NCI-H446 (cell line): ENCODE results near the gene COPS3.
"Not testable (repeated sequence)": the region's sequence is repeated elsewhere in the genome, so short reads cannot be mapped to it uniquely, and the experiment has no call there.

Experiments used
- DNase-seq, 2 experiments: peaks; one replicate each; lab custom pipeline; 2025; lab: John Stamatoyannopoulos, UW

COPS3 gene

DNA sequence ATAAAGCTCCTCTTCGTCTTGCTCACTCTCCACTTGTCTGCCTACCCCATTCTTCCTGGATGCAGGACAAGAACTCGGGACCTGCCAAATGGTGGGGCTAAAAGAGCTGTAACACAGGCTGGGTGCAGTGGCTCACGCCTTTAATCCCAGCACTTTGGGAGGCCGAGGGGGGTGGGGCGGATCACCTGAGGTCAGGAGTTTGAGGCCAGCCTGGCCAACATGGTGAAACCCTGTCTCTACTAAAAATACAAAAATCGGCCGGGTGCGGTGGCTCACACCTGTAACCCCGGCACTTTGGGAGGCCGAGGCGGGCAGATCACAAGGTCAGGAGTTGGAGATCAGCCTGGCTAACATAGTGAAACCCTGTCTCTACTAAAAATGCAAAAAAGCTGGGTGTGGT lies 20.6 kb upstream of the COPS3 start:
- not testable (repeated sequence) for DNase-seq

DNA sequence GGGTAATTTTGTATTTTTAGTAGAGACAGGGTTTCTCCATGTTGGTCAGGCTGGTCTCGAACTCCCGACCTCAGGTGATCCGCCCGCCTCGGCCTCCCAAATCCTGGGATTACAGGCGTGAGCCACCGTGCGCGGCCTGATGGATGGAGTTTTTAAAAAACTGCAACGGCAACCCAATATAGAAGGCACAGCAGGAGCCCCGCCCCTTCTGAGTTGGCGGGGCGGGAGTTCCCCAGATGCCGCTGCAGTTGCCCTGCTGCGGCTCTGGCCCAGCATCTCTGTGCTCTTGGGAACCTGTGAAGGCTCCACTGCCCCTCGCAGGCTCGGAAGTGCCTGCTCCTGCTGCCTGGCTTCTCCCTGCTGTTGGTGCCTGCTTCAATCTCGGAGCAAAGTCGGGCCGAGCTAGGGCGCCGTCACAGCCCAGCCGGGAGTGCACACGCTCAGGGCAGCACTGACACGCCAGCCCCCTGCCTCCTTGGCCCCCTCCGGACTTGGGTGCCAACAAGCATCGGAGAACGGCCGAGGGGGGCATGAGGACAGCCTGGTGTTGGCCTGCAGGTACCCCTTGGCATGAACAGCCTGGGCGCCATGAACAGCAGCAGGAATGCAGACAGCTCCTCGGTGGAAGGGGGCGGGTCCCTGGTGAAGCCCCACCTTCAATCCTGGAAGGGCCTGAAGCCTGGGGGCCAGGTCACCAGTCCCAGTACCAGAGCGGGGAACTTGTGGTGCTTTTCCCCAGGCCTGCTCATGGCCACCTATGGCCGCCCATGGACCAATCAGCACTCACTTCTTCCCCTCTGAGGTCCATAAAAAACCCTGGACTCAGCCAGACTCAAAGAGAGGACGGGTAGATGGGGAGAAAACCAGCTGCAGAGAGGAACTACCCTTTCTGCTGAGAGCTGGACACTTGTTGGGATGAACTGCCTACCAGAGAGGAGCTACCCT lies 19.9 kb upstream of the COPS3 start:
- DNase-seq = no peak

DNA sequence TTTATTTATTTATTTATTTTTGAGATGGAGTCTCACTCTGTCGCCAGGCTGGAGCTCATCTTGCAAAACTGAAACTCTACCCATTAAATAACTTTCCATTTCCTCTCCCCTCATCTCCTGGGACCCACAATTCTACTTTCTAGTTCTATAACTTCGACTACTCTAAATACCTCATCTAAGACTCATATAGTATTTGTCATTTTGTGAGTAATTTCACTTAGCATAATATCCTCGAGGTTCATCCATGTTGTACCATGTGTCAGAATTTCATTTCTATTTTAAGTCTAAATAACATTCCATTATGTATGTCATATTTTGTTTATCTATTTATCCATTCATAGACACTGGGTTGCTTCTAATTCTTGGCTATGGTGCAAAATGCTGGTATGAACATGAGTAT lies 17.1 kb upstream of the COPS3 start:
- DNase-seq = no peak

DNA sequence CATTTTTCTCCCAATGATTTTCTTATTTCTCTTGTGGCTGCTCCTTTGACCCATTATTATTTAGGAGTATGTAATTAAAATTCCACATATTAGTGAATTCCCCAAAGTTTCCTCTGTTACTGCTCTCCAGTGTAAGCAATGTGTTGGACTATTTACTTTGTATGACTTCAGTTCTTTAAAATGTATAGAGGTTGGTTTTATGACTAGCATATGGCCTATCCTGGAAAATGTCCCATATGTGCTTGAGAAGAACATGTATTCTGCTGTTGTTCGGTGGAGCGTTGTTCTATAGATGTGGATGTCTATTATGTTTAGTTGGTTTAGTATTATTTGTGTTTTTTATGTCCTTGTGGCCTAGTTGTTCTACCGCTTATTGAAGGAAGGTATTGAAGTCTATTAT lies 16.2 kb upstream of the COPS3 start:
- DNase-seq = peak in 1 of 2 experiments; percentile 45

DNA sequence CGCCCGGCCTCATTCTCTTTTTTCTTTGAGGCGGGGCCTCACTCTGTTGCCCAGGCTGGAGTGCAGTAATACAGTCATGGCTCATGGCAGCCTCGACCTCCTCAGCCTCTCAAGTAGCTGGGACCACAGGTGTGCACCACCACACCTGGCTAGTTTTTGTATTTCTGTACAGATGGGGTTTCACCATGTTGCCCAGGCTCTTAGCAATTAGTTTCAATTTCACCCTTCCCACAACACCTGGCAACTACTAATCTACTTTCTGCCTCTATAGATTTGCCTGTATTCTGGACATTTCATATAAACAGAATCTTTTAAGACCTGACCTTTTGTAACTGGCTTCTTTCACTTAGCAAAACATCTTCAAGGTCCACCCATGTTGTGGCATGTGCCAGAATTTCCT lies 14.1 kb upstream of the COPS3 start:
- no peak for DNase-seq

DNA sequence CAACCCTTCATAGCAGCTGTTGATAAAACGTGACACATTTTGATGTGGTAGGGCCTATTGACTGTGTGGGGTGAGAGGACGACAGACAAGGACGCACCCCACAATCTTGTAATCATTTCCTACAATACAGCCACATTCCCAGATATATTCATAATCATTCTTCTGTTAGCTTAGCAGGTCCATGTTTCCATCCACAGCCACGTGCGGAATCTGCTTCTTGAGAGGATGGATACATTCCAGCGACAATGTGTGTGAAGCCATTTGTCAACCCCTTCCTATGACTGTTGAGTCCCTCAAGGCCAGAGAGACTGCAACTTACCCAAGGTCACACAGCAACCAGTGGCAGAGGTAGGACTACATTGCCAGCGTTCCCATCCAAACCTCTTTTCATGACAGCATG lies 8.7 kb upstream of the COPS3 start:
- DNase-seq = no peak

DNA sequence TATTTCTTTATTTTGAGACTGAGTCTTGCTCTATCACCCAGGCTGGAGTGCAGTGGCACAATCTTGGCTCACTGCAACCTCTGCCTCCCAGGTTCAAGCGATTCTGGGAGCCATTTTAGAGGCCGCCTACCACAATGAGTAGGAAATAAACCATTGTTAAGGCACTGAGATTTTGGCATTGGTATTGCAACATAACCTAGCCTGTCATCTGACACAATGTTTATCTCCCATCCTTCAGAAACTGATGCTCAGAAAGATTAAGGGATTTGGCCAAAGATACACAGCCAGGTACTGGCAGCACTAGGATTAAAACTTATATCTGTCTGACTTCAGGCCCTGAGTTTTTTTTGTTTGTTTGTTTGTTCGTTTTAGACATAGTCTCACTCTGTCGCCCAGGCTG lies 8.0 kb upstream of the COPS3 start:
- DNase-seq = no peak

DNA sequence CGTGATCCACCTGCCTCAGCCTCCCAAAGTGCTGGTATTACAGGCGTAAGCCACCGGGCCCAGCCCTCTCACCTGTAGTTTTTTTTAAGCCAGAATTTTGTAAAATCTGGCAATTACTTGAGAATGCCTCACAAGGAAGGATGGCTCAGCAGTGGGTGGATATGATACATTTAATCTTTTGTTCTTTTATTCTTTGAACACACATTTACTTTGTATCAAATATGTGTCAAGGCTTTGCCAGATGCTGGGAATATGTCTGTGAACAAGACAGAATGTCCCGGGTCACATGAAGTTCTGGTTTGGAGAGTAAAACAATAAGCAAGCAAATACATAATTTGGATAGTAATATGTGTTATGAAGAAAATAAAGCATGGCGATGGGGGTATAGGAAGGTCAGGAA lies 4.9 kb upstream of the COPS3 start:
- no peak for DNase-seq

DNA sequence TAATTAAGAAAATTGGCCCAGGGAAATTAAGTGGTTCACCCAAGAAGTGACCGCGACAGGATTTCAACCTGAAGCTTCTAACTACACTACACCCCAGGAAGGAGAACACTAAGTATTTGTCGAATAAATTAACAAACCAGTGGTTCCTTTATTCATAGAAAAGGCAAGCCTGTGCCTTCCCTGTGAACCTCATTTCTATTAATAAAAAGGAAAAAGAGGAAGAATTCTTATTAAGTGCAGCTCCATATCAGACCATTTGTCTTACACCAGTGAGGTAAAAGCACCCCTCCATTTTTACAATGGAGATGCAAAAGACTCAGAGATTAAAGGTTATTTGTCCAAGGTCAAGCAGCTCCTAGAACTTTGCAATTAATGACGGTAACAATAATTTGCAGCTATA lies 1.7 kb downstream of the COPS3 start:
- no peak for DNase-seq

DNA sequence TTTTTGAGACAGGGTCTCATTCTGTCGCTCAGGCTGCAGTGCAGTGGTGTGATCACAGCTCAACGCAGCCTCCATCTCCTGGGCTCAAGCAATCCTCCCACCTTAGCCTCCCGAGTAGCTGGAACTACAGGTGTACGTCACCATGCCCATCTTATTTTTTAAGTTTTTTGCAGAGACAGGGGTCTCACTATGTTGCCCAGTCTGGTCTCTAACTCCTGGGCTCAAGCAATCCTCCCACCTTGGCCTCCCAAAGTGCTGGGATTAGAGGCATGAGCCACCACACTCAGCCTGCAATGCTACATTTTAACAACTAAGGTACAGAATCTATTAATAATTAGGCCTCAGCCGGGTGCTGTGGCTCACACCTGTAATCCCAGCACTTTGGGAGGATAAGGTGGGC lies 3.6 kb downstream of the COPS3 start:
- DNase-seq = not testable (repeated sequence)

DNA sequence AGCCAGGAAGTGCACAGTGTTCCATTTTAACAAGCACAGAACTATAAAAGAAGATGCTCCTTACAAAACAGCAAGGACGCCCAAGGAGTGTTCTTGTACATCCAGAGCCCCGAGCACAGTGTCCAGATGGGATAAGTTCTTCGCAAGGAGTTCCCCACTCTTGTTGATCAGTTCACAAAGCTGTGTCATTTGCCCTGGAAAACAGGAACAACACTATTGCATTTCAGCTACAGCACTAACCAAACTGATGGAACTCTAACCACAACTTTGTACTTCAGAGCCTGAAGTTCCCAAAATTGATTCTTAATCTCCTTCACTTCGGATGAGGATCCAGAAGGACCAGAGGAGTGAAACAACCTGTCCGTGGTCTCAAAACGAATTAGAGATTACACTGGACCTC lies 5.1 kb downstream of the COPS3 start:
- DNase-seq = no peak

DNA sequence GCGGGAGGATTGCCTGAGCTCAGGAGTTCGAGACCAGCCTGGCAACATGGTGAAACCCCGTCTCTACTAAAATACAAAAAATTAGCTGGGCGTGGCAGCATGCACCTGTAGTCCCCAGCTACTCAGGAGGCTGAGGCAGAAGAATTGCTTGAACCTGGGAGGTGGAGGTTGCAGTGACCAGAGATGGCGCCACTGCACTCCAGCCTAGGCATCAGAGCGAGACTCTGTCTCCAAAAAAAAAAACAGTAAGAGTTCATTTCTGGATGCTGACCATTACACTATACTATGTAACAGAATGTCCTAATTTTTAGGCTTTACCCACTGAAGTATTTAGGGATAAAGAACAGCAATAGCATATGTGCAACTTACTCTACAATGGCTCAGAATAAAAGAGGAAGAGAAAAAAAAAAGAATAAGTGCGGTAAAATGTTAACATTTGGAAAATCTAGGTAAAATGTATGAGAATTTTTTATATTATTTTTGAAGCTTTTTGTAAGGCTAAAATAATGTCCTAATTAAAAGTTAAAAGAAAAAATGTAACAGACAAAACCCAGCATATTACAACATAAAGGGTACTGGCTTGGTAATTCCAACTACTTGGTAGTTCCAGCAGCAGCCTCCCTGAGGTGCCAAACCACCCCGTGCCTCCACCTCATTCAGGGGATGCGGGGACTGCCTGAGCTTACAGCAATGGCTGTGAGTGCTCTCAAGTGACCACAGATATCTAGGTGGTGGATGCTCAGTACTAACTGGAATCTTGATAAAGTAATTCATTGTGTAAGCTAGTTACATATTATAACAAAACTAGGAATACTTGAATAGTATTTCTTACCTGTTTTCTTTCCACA lies 10.9 kb downstream of the COPS3 start:
- no peak for DNase-seq

DNA sequence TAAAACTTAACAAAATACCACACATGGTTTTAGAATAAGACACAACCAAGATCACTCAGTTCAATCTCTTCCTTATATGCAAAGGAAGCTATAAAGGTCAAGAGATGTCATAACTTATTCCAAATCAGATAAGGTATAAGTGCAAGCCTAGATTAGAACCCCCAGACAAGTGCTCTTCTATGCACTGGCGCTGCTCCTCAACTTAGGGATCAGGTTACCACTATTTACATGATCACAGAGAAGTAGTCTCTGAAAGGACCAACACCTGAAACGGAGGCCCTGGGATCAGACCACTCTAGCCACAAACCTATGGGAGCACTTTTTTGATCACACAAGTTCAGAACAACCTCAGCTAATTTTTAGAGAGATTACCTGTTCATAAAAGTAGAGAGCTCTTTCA lies 16.6 kb downstream of the COPS3 start:
- DNase-seq = no peak

DNA sequence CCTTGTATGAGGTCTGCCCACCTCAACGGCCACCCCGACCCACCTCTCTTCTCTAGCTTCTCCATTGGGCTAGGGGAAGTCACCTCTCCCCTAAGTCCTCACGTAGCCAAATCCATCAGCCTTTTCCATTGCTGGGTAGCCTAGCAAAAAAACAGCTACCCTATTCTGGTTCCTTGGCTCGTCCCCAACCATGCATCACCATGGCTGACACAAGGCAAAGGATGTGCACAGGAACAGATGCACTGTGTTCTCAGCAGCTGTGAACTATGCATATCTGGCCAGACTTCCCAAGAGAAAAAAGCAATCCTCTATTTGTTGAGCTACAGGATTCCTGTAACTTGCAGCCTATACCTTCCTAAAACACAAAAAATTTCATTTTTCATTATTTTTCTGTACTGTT lies 22.0 kb downstream of the COPS3 start:
- DNase-seq = no peak

DNA sequence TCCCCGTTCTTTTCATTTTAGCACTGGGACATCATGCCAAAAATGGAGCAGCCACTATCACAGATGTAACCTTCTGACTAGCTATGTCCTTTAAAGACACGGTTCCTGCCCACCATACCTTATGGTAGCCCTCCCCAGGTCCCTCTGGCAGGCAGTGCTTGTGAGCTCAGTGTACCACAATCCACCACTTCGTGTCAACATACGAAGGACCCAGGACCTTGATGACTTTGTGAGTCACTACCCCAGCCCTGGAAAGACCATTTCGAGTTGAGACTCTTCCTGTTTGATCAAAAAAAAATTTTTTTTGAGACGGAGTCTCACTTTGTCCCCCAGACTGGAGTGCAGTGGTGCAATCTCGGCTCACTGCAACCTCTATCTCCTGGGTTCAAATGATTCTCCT lies 23.0 kb downstream of the COPS3 start:
- DNase-seq = no peak

DNA sequence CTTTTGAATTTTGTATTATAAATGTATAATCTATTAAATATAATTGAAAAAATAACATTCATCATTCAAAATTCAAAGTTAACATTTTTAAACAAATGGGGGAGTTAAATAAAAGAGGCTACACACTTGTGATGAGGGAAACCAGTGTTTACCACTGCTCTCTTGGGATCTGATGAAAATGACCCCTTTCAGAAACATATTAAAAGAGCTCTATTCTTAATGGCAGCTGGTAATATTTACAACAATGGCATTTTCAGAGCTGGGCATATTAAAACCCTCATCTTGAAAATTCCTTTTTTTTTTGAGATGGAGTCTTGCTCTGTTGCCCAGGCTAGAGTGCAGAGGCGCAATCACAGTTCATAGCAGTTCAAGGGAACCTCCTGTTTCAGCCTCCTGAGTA lies 24.7 kb downstream of the COPS3 start:
- no peak for DNase-seq

DNA sequence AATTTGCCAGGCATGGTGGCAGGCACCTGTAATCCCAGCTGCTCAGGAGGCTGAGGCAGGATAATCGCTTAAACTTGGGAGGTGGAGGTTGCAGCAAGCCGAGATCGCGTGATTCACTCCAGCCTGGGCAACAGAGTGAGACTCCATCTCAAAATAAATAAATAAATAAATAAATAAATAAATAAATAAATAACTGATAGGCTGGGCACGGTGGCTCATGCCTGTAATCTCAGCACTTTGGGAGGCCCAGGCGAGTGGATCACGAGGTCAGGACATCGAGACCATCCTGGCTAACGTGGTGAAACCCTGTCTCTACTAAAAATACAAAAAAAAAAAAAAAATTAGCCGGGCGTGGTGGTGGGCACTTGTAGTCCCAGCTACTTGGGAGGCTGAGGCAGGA lies 25.4 kb downstream of the COPS3 start:
- not testable (repeated sequence) for DNase-seq

DNA sequence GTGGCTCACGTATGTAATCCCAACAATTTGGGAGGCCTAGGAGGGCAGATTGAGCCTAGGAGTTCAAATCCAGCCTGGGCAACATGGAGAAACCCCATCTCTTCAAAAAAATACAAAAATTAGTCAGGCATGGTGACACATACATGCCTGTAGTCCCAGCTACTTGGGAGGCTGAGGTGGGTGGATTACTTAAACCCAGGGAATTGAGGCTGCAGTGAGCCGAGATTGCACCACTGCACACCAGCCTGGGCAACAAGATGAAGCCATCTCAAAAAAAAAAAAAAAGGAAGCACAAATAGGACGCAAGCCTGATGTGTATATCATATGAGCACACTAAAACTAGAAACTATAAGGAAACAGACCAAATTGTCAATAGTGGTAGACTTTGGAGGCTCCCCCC lies 27.0 kb downstream of the COPS3 start:
- DNase-seq = no peak

DNA sequence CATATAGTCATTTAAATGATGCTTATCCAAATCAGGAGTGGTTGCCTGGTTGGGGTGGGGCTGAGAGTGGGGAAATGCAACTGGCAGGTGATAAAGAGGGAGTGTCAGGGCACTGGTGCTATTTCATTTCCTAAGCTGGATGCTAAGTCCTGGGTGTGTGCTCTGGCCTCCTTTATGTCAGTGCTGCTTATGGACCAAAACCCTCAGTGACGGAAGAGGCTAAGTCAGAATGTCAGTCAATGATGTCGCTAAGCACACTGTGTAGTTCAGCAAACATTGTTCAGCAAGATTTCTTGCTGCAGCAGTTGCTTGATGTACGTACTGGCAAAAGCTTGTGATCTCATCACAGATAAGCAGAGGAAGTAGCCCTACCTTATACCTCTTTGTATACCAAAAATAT lies 27.6 kb downstream of the COPS3 start:
- DNase-seq = no peak

DNA sequence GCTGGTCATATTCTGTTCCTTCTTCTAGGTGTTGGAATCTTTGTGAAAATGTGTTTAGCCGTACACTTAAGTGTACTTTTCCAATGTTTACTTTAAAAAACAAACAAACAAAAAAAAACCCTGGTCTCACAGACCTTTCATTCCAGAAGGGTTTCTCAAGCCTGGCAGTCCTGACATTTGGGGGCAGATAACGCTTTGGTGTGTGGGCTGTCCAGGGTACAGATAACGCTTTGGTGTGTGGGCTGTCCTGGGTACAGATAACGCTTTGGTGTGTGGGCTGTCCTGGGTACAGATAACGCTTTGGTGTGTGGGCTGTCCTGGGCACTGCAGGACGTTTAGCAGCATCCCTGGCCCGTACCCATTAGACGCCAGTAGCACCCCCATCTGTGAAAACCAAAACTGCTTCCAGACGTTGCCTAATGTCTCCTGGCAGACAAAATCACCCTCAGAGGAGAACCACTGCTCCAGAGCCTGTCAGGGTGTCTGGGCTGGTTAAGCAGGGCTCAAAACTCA lies 28.8 kb downstream of the COPS3 start:
- no peak for DNase-seq

DNA sequence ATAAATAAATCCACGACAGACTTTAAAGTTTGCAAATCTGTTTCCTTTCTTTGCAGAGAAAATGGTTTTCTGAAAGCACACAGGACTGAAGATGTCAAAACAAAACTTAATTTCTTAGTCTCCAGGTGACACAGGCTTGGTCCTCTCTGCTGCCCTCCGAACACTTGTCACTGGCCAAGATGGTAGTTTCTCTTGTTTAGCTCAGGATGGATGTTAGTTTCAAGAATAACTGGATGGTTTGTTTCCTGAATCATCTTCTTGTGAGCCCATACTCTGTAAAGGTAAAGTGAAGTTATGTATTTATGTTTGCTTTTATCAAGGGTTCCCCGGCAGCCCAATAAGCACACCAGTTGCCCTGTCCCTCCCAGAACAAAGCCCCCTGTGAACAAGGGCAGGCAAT lies 34.2 kb downstream of the COPS3 start:
- DNase-seq = no peak

DNA sequence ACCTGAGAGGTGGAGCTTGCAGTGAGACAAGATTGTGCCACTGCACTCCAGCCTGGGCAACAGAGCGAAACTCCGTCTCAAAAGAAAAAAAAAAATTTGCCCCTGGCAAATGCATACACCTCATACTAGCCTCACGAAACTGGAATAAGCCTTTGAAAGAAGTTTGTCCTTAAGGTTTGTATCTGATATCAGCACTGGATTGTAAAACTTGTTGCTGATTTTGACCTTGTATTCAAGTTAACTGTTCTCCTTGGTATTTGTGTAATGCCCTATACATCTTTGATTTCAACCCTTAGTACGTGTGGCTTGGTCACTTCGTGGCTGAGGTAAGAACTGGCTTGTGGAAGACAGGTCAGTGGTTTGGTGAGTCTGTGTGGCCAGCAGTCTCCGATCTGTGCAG lies 37.9 kb downstream of the COPS3 start:
- DNase-seq = no peak

DNA sequence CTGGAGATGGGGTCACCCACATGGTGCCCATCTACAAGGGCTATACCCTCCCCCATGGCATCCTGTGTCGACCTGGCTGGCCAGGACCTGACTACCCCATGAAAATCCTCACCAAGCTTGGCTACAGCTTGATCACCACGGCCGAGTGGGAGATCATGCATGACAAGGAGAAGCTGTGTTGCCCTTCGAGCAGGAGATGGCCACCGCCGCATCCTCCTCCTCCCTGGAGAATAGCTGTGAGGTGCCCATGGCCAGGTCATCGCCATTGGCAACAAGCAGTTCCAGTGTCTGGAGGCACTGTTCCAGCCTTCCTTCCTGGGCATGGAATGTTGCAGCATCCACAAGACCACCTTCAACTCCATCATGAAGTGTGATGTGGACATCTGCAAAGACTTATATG lies 38.8 kb downstream of the COPS3 start:
- DNase-seq = no peak
